Chondrocyte (in vitro differentiated cells): Measurements from ENCODE around the gene IFT27. TPM values are rescaled to one million over a fixed set of nuclear protein-coding genes. Genes with fewer than 3 reads are reported as not detected.

ENCODE experiments used
- DNase-seq: peaks from one replicate; pipeline ENCODE4 v3.0.0; 2021; ENCODE audit warnings: mixed read lengths, low spot score
- H3K27ac Mint-ChIP-seq: one replicate; pipeline ENCODE4 v1.8.0; 2021; ENCODE audit warnings: mild to moderate bottlenecking, moderate library complexity, mixed read lengths; ENCODE audit not compliant: unreplicated experiment
- H3K27me3 Mint-ChIP-seq: 2 replicates; pipeline ENCODE4 v1.8.0; 2021; ENCODE audit warnings: low read depth, mixed read lengths
- H3K36me3 Mint-ChIP-seq: 2 replicates; pipeline ENCODE4 v1.8.0; 2021; ENCODE audit warnings: low read depth, mixed read lengths
- H3K4me1 Mint-ChIP-seq: 2 replicates; pipeline ENCODE4 v1.8.0; 2021; ENCODE audit warnings: low read depth, mild to moderate bottlenecking, mixed read lengths
- H3K4me3 Mint-ChIP-seq: one replicate; pipeline ENCODE4 v1.8.0; 2021; ENCODE audit warnings: mild to moderate bottlenecking, moderate library complexity, mixed read lengths; ENCODE audit not compliant: unreplicated experiment
- H3K9me3 Mint-ChIP-seq: 2 replicates; pipeline ENCODE4 v1.8.0; 2021; ENCODE audit warnings: low read depth, mixed read lengths
- CTCF ChIP-seq: fragments of 200-600 bp; sonication (generic); IDR thresholded peaks from 2 replicates; pipeline ENCODE4 v1.5.0; 2021; ENCODE audit warnings: antibody characterized with exemption, mild to moderate bottlenecking, moderate library complexity
- total RNA-seq: library from RNA; stranded (reverse); gene quantifications from 3 replicates; pipeline ENCODE4 v1.2.1, GENCODE V29; 2021

The IFT27 gene
- total RNA-seq, 1 donor from 2014 or later: 24.4 TPM

DNA sequence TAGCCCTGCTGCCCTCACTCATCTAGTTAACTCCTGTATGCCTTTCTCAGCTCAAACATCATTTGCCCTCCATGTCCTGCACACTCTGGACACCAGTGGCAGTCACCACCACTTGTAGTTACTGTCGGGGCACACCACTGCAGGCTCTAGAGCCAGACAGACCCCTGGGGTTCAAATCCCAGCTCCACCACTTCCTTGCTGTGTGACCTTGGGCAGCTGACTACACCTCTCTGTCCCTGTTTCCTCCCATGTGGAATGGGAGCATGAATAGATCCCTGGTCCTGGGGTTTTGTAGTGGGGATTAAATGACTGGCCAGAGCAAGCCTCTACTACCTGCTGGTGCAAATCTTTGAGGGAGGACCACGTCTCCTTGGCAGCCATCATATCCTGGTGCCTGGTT, 7.8 kb upstream of the IFT27 start:
- H3K27ac Mint-ChIP-seq: no peak overlapping the region
- H3K27me3 Mint-ChIP-seq: peaks cover 48% of the 10 kb centered on the region
- H3K4me1 Mint-ChIP-seq: peaks cover 4% of the 10 kb centered on the region
- no peak for DNase-seq
- no peak for TF ChIP-seq CTCF
- no peak overlapping the region for H3K4me3 Mint-ChIP-seq
- H3K9me3 Mint-ChIP-seq: no peaks in the 10 kb centered on the region
- no peaks in the 10 kb centered on the region for H3K36me3 Mint-ChIP-seq

DNA sequence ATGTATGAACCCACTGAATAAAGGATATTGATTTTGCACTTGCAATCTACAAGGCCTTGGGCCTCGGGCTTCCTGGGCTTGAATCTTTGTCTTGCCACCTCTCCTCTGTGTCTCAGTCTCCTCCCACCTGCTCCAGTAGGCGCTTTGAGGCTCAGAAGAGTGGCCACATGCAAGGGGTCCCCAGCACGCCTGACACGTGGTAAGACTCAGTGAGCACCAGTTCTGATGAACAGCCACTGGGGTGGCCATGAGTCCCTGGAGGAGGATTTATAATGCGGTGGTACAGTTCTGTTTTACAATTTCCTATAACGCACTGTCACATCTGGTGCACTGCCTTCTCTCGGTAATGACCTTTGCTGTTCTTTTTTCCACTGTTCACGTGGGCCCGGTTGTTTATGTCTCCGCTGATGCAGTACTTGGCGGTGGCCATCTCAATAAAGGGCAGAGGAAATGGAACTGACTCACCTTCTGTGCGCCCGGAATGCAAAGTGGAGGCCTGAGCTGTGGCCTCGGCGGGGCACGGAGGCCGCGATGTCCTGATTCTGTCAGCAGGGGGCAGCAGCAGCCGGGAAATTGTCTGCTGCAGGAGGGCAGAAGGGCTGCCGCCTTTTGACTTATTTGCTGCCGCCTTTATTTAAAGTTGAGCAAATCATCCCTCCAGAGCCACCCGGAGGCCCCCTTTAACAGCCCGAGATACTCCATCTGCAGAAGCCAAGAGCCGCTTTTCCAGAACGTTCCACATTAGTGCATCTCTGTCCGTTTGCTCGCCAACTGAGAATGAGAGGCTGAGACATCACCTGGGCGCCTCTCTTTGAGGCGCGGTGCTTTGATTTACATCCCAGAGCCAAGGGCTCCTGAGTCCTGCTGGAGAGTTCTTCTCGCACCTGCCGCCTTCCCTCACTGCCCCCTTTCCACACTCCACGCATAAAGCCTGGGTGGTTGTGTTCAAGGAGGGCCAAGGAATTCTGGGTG, 6.0 kb upstream of the IFT27 start:
- TF ChIP-seq CTCF: peak; percentile 97
- Mint-ChIP-seq H3K36me3 (peaks cover 1% of the 10 kb centered on the region), H3K9me3 (peaks cover 3% of the 10 kb centered on the region), H3K4me1 (peaks cover 4% of the 10 kb centered on the region), H3K27me3 (peaks cover 36% of the 10 kb centered on the region), H3K4me3 (no peak overlapping the region), H3K27ac (no peak overlapping the region)
- DNase-seq: no peak

GRCh38 chr22:36778020-36778419, 2.1 kb upstream of the IFT27 start:
- peaks cover 1% of the 10 kb centered on the region for H3K36me3 Mint-ChIP-seq
- TF ChIP-seq CTCF: no peak
- no peak for DNase-seq
- H3K27me3 Mint-ChIP-seq: peaks cover 3% of the 10 kb centered on the region
- peaks cover 22% of the 10 kb centered on the region for H3K4me1 Mint-ChIP-seq
- peaks cover 3% of the 10 kb centered on the region for H3K9me3 Mint-ChIP-seq
- H3K27ac Mint-ChIP-seq: no peak overlapping the region
- no peak overlapping the region for H3K4me3 Mint-ChIP-seq

DNA sequence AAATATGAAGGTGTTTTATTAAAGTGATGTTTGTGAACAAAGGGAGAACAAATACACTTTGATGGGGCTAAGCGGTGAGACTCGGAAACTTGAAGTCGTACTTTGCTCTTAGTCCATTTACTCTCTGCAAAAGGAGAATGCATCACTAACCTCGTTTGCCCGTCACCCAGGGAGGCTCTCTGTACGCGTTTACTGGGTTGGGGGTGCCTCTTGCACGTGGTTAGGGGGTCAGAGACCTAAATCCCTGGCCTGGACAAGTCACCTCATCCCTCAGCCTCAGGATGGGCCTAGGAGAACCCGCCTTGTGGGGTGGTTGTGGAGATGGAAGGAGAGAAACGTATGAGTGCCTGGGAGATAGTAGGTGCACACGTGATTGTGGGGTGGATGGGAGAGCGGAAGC, 803 bp upstream of the IFT27 start:
- no peak for DNase-seq
- TF ChIP-seq CTCF: no peak
- Mint-ChIP-seq H3K9me3 (peaks cover 3% of the 10 kb centered on the region), H3K27me3 (no peaks in the 10 kb centered on the region), H3K4me3 (peak overlapping the region; percentile 80), H3K27ac (peak overlapping the region; percentile 91), H3K4me1 (peaks cover 18% of the 10 kb centered on the region), H3K36me3 (peaks cover 1% of the 10 kb centered on the region)

DNA sequence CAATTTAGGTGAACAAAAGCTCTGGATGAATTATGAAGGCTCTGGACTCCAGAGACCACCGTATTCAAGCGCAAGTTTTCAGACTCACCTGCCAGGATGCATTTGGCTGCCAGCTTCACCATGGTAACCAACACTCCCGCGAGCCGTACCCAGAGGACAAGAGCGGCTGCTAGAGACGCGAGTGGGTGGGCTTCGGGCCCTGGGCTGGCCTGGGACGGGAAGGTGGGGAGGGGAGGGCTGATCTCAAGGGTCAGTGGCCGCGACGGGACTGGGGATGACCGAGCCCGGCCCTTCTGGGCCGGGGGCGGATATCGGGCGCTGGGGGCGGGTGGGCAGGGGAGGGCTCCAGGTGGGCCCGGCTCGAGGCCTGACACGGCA, 344 bp downstream of the IFT27 start:
- Mint-ChIP-seq H3K4me1 (peaks cover 18% of the 10 kb centered on the region), H3K36me3 (peaks cover 1% of the 10 kb centered on the region), H3K4me3 (peak overlapping the region; percentile 82), H3K27me3 (no peaks in the 10 kb centered on the region), H3K27ac (peak overlapping the region; percentile 65), H3K9me3 (peaks cover 3% of the 10 kb centered on the region)
- DNase-seq: no peak
- no peak for TF ChIP-seq CTCF
